GM21526 (cell line): ENCODE measurements around the gene SLC39A10.
"Not testable (repeated sequence)": the region's sequence is repeated elsewhere in the genome, so short reads cannot be mapped to it uniquely, and the experiment has no call there.

Experiments
- ATAC-seq: cut with Tn5 transposase; IDR thresholded peaks from one replicate; pipeline ENCODE4 v1.9.1; 2021; ENCODE audit warnings: moderate library complexity; ENCODE audit not compliant: unreplicated experiment, low FRiP score

The SLC39A10 gene

DNA sequence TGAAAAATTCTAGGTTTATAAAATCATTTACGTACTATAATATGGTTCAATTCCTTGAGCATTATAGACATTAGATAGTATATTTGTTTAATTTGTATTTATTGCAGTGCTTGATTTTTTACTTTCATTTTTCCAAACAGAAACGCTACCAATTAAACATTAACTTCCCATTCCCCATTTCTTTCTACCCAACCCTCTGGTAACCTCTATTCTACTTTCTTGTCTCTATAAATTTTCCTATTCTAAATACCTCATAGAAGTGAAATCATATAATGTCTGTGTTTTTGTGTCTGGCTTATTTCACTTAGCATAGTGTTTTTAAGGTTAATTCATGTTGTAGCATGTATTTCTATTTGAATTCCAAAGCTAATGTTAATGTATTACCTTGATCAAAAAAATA is 11.6 kb upstream of the SLC39A10 start:
- no peak for ATAC-seq

DNA sequence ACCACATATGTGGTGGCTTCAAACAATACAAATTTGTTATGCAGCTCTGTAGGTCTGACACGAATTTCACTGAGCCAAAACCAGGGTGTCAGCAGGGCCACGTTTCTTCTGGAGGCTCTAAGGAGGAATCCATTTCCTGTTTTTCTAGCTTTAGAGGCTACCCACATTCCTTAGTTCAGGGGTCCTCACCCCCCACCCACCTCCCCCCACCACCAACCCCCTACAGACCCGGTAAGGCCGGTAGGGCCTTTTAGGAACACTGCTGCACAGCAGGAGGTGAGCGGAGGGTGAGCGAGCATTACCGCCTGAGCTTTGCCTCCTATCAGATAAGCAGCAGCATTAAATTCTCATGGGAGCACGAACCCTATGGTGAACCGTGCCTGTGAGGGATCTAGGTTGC is 10.6 kb upstream of the SLC39A10 start:
- ATAC-seq: no peak

DNA sequence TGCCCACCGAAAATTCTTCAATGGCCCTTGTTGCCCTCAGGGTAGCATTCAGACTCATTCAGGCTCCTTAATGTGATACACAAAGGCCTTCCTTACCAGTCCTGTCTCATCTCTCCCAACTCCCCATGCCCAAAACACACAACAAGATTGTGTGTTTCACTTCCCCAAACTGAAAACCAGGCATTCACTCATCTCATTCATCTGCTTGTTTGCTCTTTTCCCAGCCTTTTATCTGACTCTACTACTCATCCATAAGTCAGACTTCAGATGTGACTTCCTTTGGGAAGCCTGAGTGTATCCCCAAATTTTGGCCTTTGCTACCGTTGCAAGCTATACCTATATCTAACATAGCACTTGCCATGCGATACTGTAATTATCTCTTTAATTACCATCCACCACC is 9.7 kb upstream of the SLC39A10 start:
- no peak for ATAC-seq

DNA sequence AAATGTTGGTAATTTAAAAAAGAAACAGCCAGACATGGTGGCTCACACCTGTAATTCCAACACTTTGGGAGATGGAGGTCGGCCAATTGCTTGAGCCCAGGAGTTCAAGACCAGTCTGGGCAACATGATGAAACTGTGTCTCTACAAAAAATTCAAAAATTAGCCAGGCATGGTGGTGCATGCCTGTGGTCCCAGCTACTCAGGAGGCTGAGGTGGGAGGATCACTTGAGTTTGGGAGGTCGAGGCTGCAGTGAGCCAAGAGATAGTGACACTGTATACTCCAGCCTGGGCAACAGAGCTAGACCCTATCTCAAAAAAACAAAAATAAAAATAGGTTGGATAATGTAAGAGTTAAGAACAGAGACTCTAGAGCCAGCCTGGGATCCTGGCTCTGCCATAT is 8.7 kb upstream of the SLC39A10 start:
- not testable (repeated sequence) for ATAC-seq

DNA sequence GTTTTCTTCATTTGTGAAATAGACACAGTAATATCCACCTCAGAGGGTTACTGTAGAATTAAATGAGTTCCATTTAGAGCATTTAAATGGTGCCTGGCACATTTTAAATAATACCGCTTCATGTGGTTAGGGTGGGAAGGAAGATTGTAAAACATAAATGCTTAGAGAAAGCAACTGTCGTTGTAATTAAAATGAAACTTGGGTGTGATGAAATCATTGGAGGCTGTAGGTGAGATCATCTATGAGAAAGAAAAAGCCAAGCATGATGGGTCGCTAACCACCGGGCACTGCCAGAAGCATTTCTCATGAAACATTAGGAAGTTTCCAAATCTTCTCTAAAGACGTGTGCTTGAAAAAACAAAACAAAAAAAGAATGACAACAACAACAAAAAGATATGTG is 8.2 kb upstream of the SLC39A10 start:
- ATAC-seq: no peak

DNA sequence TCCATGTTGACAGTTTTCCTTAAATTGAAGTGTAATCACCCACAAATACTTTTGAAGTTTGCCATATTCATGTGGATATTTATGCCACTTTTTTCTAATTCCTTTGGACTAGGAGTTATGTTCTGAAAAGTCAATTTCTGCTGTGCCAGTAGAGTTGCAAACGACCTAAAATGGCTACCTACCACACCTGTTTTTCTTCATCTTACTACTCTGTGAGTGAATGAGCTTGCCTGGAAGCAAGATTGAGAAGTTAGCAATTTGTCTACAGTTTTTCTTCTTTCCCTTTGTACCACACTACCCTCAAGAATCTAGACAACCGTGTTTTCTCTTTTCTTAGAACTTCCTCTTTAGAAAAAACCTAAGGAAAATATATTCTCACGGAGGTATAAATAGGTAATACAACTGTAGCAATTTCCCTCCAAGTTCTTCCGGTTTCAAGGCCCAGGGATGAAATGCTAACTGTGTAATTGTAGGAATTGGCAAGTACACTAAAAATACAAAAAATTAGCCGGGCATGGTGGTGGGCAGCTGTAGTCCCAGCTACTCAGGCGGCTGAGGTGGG is 7.3 kb upstream of the SLC39A10 start:
- peak; percentile 25 for ATAC-seq

DNA sequence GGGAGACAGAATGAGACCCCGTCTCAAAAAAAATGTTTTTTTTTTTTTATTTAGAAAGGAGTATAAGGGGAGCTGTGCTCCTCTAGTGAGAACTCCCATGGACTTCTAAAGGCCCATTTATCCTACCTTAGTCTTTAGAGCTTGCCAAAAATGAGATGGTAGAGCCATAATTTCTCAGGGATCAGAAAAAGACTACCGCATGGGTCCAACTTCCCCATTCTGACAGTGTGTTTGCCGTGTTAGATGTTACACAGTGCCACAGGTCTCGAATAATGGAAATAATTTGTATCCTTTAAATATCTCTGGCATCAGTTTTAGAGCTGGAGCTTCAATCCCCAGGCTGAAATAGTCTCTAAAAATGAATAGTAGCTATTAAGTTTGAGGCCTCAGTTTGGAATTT is 6.0 kb upstream of the SLC39A10 start:
- no peak for ATAC-seq

DNA sequence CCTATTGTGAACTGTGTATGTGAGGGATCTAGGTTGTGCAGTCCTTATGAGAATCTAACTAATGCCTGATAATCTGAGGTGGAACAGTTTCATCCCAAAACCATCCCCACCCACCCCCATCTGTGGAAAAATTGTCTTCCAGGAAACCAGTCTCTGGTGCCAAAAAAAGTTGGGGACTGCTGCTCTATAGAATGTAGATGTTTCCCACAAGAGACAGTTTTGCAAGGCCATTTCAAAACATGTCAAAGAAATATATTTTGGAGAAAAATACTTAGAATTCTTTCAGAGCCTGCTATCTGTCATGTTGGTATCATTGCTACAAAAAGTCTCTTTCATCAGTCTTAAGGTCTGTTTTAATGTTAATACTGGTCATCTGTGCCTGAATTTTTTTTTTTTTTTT is 4.1 kb upstream of the SLC39A10 start:
- ATAC-seq: no peak

DNA sequence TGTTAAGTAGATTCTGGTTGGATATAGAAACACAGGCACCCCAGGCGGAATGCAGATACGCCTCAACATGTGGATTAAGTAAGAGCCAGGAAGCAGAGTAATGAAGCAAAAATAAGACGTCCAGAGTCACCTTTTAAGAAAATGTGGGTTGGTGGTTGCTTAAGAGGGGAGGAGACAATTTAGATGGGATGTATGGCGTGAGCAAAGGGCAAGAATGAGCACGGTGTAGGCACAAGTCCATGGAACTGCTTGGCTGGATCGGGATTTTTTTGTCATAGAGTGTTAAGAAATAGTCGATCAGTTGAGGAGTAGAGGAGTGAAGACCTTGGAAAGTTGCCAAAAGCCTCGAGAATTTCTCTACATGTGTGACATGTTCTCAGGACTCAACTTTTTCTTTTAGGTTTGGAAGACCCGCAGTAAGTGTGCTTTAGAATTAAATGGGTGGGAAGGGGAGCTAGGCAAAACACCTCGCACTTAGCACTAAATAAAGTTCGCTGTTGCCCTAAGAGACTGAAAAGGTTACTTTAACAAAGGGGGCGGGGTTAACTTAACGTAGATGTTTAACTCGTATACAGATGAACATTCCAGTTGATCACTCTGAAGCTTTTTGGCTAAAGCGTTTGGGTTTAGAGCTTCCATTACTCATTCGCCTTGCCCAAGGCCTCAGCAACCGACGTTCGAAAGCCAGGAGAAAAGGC is 716 bp upstream of the SLC39A10 start:
- ATAC-seq: no peak

DNA sequence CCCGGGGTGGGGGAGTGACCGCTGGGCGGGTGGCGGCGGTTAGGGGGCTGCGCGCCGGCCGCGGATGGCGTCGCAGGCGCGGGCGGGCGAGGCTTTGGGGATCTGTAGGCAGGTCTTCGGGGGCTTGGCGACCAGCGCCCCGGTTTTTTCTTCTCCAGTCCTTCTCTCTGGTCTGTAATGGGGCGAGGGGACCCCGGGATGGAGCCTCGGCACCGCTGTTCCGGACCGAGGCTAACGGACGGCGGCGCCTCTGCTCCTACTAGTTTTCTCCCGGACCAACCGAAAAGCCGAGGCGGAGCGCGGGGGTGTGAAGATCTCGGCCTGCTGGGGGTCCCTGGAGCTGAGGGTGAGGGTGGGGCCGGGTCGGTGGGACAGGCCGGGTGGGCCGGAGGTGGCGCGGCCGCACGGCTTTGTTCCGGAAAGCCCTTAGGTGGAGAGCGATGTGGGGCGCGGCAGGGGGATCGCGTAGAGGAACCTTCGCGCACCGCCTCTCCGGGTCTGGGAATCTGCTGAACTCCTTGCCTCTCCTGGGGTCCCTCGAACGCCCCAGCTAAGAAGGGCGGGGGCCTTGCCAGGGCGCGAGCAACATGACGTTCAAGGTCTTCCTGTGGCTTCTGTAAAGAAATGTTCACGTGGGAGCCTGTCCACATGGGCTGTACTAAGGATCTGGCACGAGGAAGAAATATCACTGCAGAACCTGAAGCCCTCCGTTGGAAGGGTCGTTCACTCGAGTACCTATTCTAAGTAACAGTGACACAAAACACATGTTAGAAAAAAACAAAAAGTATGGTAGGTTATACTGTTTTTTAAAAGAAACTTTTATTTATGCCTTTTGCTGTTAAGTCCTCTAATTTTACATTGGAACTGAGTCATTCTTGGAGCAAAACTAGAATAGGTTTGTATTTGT is 861 bp downstream of the SLC39A10 start:
- peak; percentile 24 for ATAC-seq

DNA sequence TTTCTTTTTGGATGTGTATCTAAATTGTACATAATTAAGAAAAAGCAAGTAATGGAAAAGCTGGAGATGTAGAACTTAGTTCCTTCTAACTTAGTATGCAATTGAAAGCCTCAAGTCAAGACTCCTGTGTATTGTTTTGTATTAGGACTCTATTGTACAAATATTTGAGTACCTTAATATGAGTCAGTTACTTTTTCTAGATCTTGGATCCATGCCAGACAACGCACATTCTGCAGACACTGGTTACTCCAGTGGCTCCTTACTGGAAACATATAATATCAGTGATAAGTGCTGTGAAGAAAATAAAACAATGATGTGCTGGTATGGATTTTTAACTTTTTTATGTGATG is 1.5 kb downstream of the SLC39A10 start:
- no peak for ATAC-seq

DNA sequence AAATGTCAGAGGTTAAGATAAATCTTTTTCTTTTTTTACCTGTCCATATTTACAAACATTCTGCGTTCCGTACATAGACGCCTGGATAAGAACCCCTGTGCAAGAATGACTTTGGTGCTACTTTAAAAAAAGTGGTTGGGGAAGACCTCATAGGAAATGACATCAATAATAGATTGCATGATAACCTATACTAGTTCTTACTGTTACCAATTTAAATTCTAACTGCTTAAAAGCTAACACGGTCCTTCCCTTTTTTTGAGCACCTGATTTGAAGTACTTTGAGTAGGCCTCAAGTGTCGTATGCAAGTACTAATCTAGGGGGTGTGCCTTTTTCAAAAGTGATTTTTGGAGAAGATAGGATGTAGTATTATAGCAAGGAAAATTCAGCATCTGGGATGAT is 2.1 kb downstream of the SLC39A10 start:
- no peak for ATAC-seq

DNA sequence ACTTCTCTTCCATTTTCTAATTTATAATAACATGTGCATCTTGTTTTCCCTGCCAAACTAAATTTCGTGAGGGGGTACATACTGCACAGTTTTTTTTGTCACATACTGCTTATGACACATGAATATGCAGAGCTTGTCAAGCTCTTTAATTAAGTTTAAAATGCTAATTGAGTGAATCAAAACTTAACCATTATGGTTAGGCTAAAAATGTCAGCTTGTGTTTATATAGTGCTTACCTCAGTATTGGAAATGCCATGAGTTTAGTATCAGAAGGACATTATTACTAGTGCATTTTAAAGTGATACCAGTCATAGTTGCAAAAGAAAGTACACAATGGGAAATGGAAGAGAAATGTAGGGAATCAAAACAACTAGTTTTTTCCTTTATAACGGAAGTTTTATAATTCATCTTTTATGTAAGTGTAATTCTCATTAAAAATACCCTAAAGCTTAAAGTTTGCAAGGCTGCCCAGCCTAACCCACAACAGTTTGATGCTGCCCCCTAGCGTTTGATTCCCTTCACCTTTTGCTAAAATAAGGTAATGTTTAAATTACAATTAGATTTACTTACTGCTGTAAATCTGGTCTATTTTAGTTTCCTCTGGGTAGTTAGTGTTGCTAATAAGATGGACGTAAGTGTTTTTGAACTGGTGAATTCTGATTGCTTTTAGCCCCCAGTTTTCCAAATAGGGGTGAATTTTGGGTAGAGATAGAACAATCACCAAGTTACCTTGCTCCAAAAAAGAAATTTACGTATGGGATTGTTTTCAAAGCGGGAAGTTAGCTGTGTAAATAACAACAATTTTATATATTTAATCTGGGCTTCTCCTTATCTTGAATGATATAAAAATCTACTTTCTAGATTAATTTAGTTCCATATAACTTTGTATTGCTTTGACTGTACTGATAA is 3.2 kb downstream of the SLC39A10 start:
- no peak for ATAC-seq

DNA sequence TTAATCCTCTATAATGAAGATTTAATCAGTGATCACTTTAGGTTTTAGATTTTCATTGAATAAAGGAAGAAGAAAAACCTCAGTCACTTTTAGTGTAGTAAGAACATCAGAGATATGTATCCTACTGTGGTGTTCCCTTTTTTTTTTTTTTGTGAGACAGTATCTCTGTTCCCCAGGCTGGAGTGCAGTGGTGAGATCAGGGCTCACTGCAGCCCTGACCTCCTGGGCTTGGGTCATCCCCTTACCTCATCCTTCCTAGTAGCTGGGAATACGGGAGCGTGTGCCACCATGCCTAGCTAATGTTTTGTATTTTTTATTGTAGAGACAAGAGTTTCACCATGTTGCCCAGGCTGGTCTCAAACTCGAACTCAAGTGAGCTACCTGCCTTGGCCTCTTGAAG is 5.1 kb downstream of the SLC39A10 start:
- no peak for ATAC-seq

DNA sequence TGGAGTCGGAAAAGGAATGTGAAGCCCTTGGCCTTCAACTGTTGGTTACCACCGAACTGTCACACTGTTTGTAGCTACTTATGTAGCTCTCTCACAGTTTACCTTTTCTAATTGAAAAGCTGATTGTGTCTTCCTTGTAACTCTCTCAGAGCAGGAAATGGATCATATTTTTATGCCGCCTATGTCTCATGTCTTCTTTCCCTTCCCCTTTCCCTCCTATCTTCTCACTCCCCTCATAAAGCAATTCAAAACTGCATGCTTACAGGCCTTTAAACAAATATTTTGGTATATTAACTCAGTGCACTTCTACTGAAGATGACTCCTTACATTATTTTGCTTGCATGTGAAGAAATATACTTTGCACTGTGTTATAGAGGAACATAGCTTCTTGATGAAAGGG is 6.0 kb downstream of the SLC39A10 start:
- no peak for ATAC-seq

DNA sequence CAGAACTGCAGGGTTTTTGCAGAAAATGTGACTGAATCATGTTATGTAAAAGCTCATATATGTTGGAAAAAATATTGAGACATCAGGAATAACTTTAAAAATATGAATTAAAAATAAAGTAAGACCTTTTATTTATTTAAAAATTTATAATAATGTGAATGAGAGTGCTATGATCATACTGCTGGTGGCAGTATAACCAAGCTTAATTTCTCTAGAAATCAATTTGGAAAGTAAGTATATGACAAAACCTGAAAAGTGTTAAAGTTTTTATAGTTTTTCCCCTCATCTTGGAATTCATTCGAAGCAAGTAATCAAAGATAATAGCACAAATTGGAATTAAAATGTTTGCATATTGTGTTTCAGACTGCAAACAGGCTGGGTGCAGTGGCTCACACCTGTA is 7.5 kb downstream of the SLC39A10 start:
- no peak for ATAC-seq

DNA sequence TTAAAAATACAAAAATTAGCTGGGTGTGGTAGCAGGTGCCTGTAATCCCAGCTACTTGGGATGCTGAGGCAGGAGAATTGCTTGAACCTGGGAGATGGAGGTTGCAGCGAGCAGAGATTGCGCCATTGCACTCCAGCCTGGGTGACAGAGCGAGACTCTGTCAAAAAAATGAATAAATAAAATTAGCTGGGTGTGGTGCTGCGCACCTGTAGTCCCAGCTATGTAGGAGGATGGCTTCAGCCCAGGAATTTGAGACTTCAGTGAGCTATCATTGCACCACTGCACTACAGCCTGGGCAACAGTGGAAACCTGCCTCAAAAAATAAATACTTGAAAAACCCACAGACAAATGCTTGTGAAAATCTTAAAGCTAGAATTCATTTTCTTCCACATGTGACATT is 8.1 kb downstream of the SLC39A10 start:
- ATAC-seq: not testable (repeated sequence)

DNA sequence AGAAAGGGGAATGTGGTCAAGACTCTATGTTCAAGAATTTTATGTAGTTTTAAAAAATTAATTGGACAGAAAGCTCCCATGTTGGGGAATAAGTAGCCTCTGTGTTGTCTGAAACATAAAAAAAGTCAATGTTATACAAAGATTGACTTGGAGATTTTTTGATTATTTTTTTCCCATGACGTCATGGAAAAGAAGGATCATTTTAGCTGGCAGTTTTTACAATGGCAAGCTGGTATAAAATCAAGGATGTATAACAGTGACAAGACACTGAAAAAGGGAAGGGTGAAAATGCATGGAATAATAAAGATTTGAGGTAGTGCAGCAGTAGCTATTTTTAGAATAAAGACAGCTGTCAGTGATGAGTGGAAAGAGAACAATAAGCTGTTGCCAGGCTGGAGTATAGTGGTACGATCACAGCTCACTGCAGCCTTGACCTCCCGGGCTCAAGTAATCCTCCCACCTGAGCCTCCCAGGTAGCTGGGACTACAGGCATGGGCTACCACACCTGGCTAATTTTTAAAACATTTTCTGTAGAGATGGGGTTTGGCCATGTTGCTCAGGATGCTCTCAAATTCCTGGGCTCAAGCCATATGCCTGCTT is 9.2 kb downstream of the SLC39A10 start:
- ATAC-seq: no peak

DNA sequence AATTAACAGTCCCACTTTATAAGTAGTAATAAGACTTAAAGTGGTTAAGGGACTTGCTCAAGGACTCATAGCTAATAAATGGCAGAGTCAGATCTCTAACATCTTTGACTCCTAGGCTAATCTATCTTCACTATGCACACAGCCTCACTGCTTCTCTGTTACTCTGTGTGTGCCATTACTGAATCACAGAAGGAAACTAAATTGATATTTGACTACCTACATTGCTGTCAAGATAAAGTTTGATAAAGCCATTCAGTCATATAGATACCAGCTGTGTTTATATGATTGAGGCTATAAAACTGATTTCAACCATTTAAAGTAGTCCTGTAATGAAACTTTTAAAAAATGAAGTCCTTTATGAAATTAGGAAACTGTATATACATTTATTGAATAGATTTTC is 10.9 kb downstream of the SLC39A10 start:
- ATAC-seq: no peak

DNA sequence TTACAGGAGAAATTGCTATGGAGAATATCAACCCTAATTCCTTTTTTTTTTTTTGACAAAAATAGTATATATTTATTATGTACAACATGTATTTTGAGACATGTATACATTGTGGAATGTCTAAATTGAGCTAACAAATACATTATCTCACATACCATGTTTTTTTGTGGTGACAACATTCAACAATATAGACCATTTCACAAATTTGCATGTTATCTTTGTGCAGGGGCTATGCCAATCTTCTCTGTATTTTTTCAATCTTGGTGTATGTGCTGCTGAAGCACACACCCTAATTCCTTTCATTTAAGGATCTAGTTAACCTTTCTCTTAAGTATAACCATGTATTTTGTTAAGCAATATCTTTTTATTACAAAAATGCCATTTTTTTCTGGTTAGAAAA is 13.2 kb downstream of the SLC39A10 start:
- no peak for ATAC-seq
